CD4-positive, alpha-beta T cell treated with Interleukin-15 for 4 hours (primary cell): ENCODE measurements around the gene NALF2.
A peak's percentile ranks its signal among the peaks of the same experiment; 100 is the strongest.

Source experiments
- DNase-seq: peaks from one replicate; pipeline ENCODE4 v3.0.0-alpha.2; 2020; ENCODE audit warnings: low spot score

The NALF2 gene

DNA sequence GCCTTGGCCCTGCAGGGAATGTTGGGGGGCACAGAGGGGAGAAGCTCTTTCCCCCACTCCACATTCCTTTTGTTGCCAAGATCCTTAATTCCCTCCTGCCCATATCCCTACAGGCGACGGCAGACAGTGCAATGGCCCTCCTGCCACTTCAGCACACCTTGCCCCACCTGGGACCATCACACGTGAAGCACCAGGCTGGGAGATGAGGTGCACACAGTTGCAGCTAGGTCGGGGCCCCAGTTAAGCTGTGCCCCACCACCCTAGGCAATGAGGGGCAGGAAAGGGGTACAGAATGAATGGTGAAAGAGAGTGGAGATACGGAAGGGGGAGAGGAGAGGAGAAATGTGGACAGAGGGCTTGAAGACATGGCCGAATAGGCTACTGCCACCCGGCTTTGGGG, 26.2 kb downstream of the NALF2 start:
- no peak for DNase-seq

DNA sequence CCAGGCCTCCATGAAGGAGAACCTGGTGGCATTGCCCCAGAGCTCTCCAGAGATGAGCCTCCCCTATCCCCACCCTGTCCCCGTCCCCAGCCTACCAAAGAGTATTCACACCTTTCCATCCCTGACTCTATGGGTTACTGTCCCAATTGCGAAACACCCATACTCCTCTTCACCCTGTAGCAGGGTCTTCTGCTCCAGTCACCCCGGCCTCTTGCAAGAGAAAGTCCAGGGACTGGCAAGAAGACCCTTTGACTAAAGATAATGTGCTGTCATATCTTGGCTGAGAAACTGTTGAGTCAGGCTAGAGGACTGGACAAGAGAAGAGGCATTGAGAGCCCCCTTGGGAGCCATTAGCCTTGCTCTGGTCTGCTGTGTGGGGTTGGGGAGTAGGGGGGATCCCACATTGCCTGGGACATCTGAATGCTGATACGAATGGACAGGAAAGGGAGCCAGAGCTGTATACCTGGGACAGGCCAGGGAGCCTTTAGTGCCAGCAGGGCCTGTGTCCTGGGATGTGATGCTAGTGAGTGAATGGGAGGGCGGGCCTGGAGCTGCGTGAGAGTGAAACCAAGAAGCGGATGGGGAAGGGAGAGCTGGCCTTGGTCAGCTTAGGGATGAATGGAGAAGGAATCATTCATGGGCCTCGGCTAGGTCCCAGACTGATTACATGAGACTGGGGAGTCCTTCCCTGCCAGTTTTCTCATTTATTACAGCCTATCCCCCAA, 27.1 kb downstream of the NALF2 start:
- no peak for DNase-seq

DNA sequence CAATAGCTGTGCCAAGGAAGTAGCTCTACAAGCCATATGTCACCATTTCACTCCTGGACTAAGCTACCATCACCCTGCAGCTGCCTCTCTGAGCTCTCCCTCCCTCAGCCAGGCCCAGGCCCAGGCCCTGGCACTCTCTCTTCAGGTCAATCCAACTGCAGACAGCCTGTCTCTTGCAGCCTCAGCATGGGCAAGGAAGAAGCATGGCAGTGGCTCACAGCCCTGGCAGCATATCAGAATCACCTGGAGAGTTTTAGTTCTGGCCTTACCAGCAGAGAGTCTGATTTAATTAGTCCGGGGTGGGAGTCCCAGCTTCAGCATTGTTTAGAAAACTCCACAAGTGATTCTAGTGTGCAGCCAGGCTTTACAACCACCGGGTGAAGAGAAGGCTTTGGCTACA, 31.5 kb downstream of the NALF2 start:
- DNase-seq: no peak

DNA sequence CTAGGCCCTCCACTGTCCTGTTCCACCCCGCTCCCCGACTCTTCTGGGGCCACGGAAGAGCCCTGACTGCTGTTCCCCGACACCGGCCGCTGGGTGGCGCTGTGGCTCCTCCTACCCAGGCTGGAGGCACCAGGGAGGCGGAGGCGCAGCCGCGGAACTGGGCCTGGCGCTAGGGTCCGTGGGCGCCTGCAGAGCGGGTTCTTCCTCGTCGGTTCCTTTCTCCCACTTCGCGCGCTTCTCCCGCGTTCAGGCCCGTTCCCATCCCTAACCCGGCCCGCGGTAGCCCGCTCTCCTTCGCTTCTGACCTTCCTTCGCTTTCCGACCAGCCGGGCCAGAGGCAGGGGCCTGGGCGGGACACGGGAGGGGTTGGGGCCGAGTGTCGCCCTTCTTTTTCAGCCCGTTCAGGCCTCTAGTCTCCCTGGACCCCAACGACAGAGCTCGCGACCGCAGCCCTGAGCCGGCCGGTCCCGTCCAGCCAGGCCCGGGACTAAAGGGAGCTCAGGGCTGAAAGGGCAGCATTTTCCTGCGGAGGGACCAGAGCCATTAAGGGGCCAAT, 34.3 kb downstream of the NALF2 start:
- peak; percentile 64 for DNase-seq

DNA sequence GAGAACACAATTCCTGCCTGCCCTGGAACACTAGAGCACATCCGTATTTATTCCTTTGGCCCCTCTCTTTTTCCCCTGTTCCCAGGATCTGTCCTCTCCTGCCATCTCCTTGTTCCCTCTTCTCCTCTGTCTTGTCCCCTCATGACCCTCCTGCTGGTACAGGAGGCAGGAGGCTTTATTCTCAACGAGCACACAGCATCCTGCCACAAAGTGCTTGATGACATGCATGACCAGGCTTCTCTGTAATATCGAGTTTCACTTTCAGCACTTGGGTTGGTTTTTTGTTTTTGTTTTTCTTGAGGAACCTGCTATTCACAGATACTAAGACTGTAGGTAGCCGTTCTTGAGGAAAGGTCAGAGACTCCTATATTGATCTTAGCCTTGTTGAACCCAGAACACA, 35.3 kb downstream of the NALF2 start:
- no peak for DNase-seq

DNA sequence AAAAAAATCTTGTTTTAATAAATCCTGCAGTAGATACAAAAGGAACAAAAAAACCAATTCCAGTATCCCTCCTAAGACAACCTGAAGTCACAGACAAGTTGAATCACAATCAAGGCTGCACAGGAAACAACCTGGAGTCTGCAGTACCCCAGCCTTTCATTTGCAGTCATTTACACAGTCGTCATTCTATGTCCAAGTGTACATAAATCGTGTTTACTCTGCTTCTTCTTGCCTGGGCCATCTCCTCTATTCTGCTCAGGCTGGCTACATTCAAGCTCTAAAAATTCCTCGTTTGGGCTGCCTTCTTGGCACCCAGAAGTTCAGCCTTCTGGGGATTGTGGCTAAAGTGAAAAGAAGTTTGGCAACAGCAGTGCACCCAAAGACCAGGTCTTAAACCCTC, 37.8 kb downstream of the NALF2 start:
- DNase-seq: no peak

DNA sequence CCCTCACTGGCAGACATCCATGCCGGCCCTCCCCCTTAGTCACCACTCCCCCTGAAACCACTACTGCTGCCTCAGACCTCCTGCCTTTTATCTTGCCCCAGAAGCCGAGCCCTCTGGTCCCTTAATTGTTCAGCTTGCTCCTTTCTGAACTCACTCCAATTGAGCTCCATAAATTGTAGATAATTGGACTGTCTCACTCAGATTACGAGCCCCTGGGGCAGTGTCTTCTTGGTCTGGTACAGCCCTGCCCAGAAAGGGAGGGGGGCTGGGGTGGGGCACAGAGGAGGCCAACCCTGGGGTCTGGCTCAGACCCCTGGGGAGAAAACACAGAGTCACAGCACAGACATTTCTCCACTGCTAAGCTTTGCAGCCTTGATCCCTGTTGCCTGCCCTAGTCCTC, 39.4 kb downstream of the NALF2 start:
- DNase-seq: no peak

DNA sequence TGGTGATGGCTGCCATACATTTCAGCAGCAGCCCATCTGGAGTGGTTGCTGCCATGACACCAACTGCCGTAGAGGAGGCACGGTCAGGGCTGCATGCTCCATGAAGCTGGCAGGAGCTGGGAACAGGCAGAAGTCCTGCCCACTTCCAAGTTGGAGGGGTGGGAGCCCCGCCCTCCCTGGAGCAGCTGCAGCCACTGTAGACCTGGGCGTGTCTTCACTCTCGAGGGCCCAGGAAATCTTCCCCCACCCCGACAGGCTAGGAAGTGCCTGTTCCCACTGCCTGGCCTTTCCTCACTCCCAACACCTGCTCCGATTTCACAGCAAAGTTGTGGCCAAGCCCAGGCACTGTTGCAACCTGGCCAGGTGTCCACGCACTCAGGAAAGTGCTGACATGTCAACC, 42.3 kb downstream of the NALF2 start:
- DNase-seq: no peak

DNA sequence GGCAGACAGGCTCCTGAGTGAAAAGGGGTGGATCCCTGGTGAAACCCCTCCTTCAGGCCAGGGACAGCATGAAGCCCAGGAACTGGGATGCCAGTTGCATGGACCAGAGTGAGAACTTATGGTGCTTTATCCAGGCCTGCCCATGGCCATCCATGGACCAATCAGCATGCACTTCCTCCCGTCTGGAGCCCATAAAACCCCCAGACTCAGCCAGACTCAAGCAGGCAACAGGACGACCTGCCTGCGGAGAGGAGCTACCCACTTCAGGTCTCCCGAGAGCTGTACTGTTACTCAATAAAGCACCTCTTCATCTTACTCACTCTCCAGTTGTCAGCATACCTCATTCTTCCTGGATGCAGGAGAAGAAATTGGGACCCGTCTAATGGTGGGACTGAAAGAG, 42.9 kb downstream of the NALF2 start:
- DNase-seq: no peak

DNA sequence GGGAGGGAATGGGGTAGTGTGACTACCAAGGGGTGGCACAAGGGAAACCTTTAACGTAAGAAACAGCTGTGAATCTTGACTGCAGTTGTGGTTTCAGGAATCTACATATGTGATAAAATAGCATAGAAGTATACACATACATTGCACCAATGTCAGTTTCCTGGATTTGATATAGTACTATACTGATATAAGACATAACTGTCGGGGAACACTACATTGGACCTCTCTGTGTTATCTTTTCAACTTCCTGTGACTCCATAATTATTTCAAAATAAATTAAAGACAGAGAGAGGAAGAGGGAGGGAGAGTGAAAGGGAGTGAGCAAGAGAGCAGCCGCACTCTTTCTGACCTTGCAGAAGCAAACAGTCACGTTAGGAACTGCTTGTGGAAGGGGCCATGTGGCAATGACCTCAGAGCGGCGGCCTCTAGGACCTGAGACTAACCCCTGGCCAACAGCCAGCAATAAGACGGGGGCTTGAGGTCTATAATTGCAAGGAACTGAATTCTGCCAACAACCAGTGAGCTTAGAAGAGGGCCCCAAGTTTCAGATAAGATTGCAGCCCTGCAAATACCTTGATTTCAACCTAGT, 47.4 kb downstream of the NALF2 start:
- no peak for DNase-seq

DNA sequence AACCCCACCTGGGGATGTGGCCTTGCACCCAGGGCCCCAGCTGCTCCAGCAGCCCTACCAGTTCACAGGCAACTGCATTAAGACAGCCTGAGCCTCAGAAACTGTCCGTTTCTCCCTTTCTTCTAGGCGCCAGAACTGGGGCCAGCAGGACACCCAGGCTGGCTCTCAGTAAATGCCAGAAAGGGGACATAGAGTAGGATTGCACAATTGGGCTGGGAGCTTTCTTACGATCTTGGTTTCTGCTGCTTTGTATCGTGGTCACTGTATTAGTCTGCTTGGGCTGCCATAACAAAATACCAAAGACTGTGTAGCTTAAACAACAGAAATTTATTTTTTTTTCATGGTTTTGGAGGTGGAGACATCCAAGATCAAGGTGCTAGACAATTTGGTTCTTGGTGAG, 48.4 kb downstream of the NALF2 start:
- no peak for DNase-seq
